Measurements from ENCODE around the gene ZBTB7C. TPM values are rescaled to one million over a fixed set of nuclear protein-coding genes. Genes with fewer than 3 reads are reported as not detected.
A peak's percentile ranks its signal among the peaks of the same experiment; 100 is the strongest.

ZBTB7C gene
- total and polyA plus RNA-seq, 9 of the 15 experiments (the other 6 are each of a cell fraction or from before 2014, with no cell fraction given), result not detected

DNA sequence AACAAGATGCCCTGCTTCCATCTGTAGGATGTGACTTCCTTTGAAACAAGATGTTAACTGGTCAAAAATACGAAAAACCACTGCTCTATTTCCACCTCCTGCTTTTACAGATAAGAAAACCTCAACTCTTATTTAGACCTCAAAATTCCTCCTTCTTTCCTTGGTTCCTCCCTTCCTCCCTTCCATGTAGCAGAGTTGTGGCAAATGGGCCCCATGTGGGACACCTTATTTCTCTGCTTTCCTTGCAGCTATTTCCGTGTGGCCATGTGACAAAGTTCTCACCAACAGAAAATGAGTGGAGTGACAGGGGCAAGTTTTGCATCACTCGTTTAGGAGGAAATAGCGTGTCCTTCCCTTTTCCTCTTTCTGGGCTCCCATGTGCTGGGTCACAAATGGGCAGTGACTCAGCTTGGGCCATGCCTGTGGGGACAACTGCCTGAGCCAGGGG, 409.4 kb downstream of the ZBTB7C start (continued):
- no peak for TF ChIP-seq RAD21 (CRISPR knock-in tag; conservative IDR thresholded peaks at IDR 0.05 in 1 of 2, IDR thresholded peaks at IDR 0.05 in 1 of 2)
- TF ChIP-seq, protein P1, sequence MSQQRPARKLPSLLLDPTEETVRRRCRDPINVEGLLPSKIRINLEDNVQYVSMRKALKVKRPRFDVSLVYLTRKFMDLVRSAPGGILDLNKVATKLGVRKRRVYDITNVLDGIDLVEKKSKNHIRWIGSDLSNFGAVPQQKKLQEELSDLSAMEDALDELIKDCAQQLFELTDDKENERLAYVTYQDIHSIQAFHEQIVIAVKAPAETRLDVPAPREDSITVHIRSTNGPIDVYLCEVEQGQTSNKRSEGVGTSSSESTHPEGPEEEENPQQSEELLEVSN (IDR thresholded peaks at IDR 0.05; ENCODE audit: borderline replicate concordance in 1 of 2, extremely low read depth in 1 of 2, insufficient read depth in 1 of 2, insufficient read length in 1 of 2, low read depth in 1 of 2, low read length in 1 of 2, poor library complexity in 1 of 2, severe bottlenecking in 1 of 2), result no peak
- TF ChIP-seq GTF2E2 (tag; IDR thresholded peaks at IDR 0.05), result 0 out of 2 replicates have a peak, but pooled peaks have one; percentile 32
- no peak for TF ChIP-seq BDP1 (IDR thresholded peaks at IDR 0.05; ENCODE audit: insufficient read depth, insufficient read length)
- TF ChIP-seq RCOR1 (IDR thresholded peaks at IDR 0.05; ENCODE audit: borderline replicate concordance in 1 of 2, low read depth in 2 of 2, low read length in 2 of 2), result 0 out of 4 replicates have a peak, but pooled peaks of 1 of the 2 experiments have one; percentile 31
- no peak for TF ChIP-seq TEAD1 (CRISPR knock-in tag; IDR thresholded peaks at IDR 0.05)
- TF ChIP-seq BMI1 (IDR thresholded peaks at IDR 0.05; ENCODE audit: low read length), result no peak
- TF ChIP-seq ZNF507 (tag; conservative IDR thresholded peaks at IDR 0.05), result no peak
- TF ChIP-seq NFATC3 (IDR thresholded peaks at IDR 0.05), result no peak
- TF ChIP-seq ILK (tag; IDR thresholded peaks at IDR 0.05; ENCODE audit: borderline replicate concordance, low read depth), result no peak
- TF ChIP-seq, protein P2, sequence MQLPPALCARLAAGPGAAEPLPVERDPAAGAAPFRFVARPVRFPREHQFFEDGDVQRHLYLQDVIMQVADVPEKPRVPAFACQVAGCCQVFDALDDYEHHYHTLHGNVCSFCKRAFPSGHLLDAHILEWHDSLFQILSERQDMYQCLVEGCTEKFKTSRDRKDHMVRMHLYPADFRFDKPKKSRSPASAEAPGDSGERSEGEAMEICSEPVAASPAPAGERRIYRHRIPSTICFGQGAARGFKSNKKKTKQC (CRISPR knock-in tag; IDR thresholded peaks at IDR 0.05), result no peak
- TF ChIP-seq RFX7 (CRISPR knock-in tag; IDR thresholded peaks at IDR 0.05), result no peak
- TF ChIP-seq SREBF1 (IDR thresholded peaks at IDR 0.05; ENCODE audit: borderline replicate concordance, low read depth, low read length), result no peak
- TF ChIP-seq, protein P3, sequence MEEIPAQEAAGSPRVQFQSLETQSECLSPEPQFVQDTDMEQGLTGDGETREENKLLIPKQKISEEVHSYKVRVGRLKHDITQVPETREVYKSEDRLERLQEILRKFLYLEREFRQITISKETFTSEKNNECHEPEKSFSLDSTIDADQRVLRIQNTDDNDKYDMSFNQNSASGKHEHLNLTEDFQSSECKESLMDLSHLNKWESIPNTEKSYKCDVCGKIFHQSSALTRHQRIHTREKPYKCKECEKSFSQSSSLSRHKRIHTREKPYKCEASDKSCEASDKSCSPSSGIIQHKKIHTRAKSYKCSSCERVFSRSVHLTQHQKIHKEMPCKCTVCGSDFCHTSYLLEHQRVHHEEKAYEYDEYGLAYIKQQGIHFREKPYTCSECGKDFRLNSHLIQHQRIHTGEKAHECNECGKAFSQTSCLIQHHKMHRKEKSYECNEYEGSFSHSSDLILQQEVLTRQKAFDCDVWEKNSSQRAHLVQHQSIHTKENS (CRISPR knock-in tag; IDR thresholded peaks at IDR 0.05), result no peak
- TF ChIP-seq, protein P4, sequence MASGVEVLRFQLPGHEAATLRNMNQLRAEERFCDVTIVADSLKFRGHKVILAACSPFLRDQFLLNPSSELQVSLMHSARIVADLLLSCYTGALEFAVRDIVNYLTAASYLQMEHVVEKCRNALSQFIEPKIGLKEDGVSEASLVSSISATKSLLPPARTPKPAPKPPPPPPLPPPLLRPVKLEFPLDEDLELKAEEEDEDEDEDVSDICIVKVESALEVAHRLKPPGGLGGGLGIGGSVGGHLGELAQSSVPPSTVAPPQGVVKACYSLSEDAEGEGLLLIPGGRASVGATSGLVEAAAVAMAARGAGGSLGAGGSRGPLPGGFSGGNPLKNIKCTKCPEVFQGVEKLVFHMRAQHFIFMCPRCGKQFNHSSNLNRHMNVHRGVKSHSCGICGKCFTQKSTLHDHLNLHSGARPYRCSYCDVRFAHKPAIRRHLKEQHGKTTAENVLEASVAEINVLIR (CRISPR knock-in tag; IDR thresholded peaks at IDR 0.05), result no peak
- TF ChIP-seq, protein P5, sequence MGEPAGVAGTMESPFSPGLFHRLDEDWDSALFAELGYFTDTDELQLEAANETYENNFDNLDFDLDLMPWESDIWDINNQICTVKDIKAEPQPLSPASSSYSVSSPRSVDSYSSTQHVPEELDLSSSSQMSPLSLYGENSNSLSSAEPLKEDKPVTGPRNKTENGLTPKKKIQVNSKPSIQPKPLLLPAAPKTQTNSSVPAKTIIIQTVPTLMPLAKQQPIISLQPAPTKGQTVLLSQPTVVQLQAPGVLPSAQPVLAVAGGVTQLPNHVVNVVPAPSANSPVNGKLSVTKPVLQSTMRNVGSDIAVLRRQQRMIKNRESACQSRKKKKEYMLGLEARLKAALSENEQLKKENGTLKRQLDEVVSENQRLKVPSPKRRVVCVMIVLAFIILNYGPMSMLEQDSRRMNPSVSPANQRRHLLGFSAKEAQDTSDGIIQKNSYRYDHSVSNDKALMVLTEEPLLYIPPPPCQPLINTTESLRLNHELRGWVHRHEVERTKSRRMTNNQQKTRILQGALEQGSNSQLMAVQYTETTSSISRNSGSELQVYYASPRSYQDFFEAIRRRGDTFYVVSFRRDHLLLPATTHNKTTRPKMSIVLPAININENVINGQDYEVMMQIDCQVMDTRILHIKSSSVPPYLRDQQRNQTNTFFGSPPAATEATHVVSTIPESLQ (CRISPR knock-in tag; IDR thresholded peaks at IDR 0.05), result no peak
- TF ChIP-seq, protein P6, sequence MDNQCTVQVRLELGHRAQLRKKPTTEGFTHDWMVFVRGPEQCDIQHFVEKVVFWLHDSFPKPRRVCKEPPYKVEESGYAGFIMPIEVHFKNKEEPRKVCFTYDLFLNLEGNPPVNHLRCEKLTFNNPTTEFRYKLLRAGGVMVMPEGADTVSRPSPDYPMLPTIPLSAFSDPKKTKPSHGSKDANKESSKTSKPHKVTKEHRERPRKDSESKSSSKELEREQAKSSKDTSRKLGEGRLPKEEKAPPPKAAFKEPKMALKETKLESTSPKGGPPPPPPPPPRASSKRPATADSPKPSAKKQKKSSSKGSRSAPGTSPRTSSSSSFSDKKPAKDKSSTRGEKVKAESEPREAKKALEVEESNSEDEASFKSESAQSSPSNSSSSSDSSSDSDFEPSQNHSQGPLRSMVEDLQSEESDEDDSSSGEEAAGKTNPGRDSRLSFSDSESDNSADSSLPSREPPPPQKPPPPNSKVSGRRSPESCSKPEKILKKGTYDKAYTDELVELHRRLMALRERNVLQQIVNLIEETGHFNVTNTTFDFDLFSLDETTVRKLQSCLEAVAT (IDR thresholded peaks at IDR 0.05), result no peak
- TF ChIP-seq CSDE1 (IDR thresholded peaks at IDR 0.05), result no peak

Measured in K562 (cell line).